Activated CD8-positive, alpha-beta memory T cell treated with anti-CD3 and anti-CD28 coated beads, Interleukin-2, amount 50 U/mL, for 4 hours (primary cell): ENCODE measurements around the gene EEPD1.

Experiments used
- DNase-seq: peaks from one replicate; pipeline ENCODE4 v3.0.0-alpha.2; 2020

EEPD1 gene

DNA sequence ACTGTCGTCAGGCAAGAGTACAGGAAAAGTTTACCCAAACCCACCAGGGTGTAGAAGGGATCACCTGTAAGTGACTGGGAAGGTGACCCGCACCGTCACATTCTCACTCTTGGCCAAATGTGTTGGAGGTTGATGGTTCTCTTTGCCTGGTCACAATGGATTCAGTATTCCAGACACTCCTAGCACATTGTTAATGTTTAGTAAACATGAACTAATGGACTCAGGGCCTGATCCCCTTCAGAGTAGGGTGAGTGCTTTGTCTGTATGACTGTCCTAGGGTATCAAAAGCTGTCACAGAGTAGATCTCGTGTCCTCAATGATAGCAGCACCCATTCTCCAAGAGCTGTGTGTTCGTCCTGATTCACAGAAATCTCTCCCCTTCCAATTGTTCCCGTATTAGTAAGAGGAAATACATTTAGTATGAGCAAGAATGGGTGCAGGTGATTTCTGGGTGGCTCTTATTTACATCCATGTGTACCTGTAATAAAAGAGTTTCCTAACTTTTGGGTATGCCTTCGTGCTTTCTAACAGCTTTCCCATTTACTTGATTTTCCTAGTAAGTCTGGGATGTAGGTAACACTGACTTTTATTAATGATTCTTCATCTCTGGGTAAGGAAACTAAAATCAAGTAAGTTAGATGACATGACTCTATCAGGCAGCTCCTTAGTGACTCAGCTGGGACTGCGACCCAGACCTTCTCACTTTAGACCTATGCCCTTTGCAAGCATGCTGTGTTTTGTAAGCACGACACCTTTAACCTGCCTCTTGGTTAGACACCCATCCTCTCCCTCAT, 4.7 kb downstream of the EEPD1 start:
- DNase-seq = no peak

GRCh38 chr7:36158321-36158605, 5.2 kb downstream of the EEPD1 start:
- DNase-seq = no peak

DNA sequence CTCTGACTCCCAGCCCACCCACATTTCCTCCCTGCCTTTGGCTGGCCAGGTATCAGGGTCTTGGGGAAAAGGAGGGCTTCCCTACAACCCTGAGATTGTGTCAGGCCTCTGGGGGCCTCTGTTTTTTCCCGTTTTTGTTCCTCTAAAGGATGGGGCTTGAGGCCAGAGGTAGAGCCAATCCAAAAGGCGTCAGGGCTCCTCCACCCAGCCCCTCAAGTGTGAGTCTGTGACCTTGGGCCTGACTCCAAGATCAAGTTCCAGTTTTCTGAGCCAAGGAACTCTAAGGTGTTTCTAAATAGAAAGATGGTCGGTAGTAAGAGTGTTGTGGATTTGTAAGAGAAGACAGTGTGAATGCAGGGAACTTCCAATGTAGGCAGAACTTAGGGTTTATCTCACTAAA, 6.6 kb downstream of the EEPD1 start:
- no peak for DNase-seq

- no peak for DNase-seq
Observed at GRCh38 chr7:36160313-36160712, 7.3 kb downstream of the EEPD1 start.

DNA sequence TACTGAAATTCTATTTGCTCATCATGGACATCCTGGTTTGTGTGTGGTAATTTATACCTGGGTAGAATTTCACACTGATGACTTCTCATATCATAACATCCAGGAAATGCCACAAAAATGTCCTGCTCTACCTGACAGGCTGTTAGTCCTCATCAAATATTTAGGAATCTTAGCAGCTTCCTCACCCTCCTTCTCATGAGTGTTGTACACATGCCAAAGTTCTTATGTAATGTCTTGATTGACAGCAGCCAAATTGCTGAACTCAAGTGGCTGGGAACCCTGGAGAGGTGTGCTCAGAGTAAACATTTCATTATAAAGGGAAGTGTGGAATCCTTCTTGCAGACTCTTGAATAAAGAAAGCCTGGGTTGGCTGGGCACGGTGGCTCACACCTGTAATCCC, 8.9 kb downstream of the EEPD1 start:
- DNase-seq = no peak

GRCh38 chr7:36165059-36165458, 12.0 kb downstream of the EEPD1 start:
- DNase-seq = no peak

DNA sequence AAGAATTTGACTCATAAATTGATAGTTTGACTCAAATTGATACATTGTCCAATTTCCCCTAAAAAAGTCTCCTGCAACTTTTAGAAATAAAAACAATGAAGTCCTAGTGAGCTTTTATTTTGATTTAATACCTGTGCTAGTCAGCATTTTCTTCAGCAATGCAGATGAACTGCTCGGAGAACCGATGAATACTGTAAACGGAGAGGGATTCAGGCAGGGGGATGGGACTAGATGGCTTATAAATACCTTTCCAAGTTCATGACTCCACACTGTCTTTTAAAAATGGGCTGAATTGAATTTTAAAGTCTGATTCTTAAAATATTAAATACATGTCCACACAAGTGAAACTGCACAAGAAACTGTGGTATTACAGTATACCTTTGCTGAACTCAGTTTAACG, 12.7 kb downstream of the EEPD1 start:
- no peak for DNase-seq

DNA sequence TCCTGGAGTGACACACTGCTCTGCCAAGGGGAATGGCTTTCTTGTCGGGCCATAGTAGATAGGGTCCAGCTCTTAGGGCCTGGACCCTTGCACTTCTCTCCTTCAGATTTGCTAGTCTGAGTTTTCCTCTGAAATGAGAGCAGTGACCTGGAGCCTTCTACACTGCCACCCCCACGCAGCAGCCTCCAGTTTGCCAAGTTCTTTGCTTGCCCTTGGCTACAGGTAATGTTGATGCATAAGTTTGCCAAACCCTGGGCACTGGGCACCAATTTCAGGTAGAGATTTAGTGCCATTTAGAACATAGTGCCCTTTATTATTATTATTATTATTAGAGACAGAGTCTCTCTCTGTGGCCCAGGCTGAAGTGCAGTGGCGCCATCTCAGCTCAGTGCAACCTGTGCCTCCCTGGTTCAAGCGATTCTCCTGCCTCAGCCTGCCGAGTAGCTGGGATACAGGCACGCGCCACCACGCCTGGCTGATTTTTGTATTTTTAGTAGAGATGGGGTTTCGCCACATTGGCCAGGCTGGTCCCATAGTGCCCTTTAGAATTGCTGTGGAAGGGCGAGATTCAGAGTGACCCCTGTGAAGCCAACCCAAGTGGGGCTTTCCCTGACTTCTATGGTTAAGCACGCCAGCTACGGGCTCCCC, 14.5 kb downstream of the EEPD1 start:
- no peak for DNase-seq

GRCh38 chr7:36171503-36171902, 18.4 kb downstream of the EEPD1 start:
- DNase-seq = no peak

GRCh38 chr7:36175886-36176285, 22.8 kb downstream of the EEPD1 start:
- DNase-seq = no peak

DNA sequence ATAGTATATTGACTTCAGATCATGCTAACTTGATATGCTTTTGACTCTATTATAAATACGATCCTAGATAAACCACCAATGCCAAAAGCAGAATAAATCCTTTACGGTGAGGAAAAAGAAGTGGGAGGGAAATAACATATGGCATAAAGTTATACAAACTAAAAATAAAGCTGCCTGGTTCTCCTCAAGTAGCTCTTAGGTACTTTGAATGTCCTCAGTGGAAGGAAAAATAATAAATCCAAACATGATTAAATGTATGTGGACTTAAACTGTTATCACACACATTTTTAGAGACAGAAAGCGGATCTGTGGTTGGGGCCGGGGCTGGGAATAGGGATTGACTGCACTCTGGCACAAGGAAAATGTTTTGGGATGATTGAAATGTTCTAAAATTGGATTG, 23.6 kb downstream of the EEPD1 start:
- DNase-seq = no peak

- no peak for DNase-seq
Observed at GRCh38 chr7:36180121-36180520, 27.1 kb downstream of the EEPD1 start.

GRCh38 chr7:36181668-36182067, 28.6 kb downstream of the EEPD1 start:
- no peak for DNase-seq

GRCh38 chr7:36182854-36183604, 30.0 kb downstream of the EEPD1 start:
- no peak for DNase-seq

GRCh38 chr7:36185092-36185491, 32.0 kb downstream of the EEPD1 start:
- DNase-seq = no peak

DNA sequence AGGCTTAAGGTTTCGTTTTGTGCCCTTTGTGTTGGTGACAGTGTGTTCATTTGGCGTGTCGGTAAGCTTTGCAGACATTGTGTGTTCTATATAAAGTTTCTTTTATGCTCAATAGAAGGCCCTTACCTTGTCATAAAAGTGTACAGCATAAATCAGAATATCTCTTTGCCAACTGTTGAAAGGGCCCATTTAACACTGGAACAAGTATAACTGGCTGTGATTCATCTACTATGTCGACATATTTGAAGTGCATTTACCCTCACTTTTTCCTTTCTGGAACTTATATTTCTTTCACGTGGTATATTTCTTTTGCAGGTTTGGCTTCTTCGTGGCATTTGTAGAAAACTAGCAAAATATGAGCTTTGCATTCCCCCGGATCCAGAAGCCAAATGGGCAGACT, 32.7 kb downstream of the EEPD1 start:
- no peak for DNase-seq

- no peak for DNase-seq
Observed at GRCh38 chr7:36186359-36187121, 33.5 kb downstream of the EEPD1 start.

DNA sequence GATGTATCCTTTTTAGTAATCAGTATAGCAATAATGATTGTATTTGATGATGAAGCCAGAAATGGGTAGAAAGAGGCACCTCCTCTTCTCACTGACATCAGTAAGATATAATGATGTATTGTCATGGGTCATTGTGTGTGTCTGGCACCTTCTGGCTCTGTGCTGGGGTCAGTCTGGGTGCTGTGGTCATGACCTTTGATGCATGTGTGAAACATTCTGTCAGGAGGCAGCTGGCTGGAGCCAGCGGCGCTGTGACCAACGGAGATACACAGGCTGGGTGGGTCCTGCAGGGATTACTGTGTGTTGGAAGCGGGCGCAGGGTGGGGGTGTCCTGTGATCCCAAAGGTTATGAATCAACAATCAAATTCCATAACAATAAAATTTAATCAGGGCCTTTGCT, 35.2 kb downstream of the EEPD1 start:
- DNase-seq = no peak

DNA sequence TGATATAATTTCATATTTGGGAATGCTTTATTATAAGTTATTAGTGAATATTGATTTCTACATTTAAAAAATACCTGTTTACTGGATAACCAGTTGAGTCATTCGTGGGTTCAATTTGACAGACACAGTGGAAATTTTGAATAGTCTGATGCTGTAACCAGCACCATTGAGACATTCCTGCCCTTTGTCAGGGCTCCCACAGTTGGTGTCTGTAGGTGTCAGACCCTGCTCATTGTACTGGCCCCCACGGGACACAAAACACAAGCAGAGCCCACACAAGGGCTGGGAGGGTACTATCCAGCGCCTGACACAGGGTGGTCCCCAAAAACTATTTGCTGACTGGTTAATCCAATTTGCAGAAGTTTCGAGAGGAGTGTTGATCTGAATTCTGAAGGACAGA, 35.9 kb downstream of the EEPD1 start:
- no peak for DNase-seq

DNA sequence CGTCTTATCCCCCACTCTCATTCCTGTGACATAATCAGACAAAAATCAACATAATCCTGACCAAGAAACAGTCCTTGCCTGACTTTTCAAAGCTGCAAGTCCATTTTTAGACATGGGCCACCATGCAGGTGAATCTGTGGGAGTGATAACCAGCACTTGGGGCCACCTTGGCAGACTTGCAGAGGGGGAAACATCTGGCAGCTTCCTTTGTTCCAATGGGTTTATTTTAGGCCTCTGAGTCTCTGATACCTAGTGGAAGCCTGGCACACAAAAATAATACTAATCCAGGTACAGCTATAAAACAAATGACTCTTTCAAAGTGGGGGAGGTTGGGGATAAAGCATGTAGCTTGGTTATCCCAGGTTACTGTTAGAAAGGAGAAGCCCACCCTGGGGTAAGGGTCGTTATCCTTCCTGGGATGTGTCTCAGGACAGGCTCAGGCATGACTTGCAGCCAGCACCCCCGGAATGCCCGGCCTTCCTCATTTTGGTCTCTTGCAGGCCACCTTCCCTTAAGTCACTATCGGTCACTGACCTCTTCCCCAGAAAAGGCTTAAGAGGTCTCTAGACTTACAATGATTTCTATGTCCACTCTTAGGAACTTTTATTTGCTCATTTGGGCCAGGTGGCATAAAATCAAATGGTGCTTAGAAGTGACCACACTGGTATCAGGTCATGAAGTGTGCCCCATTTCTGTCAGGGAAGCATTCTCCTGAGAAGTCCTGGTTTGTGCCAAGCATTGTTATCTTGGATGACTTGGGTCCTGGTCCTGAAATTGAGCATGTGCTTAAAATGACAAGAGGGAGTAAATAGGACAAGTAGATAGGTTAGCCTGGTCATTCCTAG, 37.6 kb downstream of the EEPD1 start:
- no peak for DNase-seq

- no peak for DNase-seq
Observed at GRCh38 chr7:36191292-36191920, 38.4 kb downstream of the EEPD1 start.
